Epithelial cell of proximal tubule (primary cell): ENCODE results near the gene RPS6KA1. TPM values are rescaled to one million over a fixed set of nuclear protein-coding genes. Genes with fewer than 3 reads are reported as not detected.
A peak's percentile ranks its signal among the peaks of the same experiment; 100 is the strongest.
"Not testable (repeated sequence)": the region's sequence is repeated elsewhere in the genome, so short reads cannot be mapped to it uniquely, and the experiment has no call there.

ENCODE experiments used
- DNase-seq: peaks from one replicate; pipeline ENCODE4 v3.0.0-alpha.2; 2011; ENCODE audit warnings: low read depth
- H3K4me3 ChIP-seq: 2 replicates; pipeline ENCODE4 v1.5.1; 2011; ENCODE audit warnings: low read depth, mild to moderate bottlenecking, low read length
- CTCF ChIP-seq: conservative IDR thresholded peaks from 2 replicates; pipeline ENCODE4 v1.5.1; 2012; ENCODE audit warnings: low read depth, mild to moderate bottlenecking, low read length
- total RNA-seq: library from RNA; depleted of rRNA; stranded (reverse); fragments of >200 nt; gene quantifications from 2 replicates; pipeline ENCODE4 v1.2.3, GENCODE V29; 2015

RPS6KA1 gene
- total RNA-seq, 1 donor from 2014 or later, result 66.5 TPM

GRCh38 chr1:26498894-26499293 lies 30.7 kb upstream of the RPS6KA1 start:
- TF ChIP-seq CTCF, result no peak
- no peak for DNase-seq
- H3K4me3 ChIP-seq, result no peak overlapping the region

- TF ChIP-seq CTCF, result no peak
- H3K4me3 ChIP-seq, result peak overlapping the region; percentile 68
- no peak for DNase-seq
Observed at GRCh38 chr1:26500488-26501175, 28.9 kb upstream of the RPS6KA1 start.

- peak; percentile 59 for DNase-seq
- H3K4me3 ChIP-seq, result not testable (repeated sequence)
Observed at GRCh38 chr1:26510711-26511110, 18.9 kb upstream of the RPS6KA1 start.

- DNase-seq, result not testable (repeated sequence)
Observed at GRCh38 chr1:26515836-26516235, 13.7 kb upstream of the RPS6KA1 start.

GRCh38 chr1:26516987-26517765 lies 12.4 kb upstream of the RPS6KA1 start:
- H3K4me3 ChIP-seq, result no peak overlapping the region
- no peak for TF ChIP-seq CTCF
- DNase-seq, result no peak

More at GRCh38 chr1:26515836-26516235, 13.7 kb upstream of the RPS6KA1 start:
- not testable (repeated sequence) for H3K4me3 ChIP-seq

GRCh38 chr1:26517766-26518049 lies 11.9 kb upstream of the RPS6KA1 start:
- no peak for TF ChIP-seq CTCF

GRCh38 chr1:26518355-26518754 lies 11.2 kb upstream of the RPS6KA1 start:
- no peak overlapping the region for H3K4me3 ChIP-seq
- TF ChIP-seq CTCF, result no peak
- no peak for DNase-seq

More at GRCh38 chr1:26517766-26518049, 11.9 kb upstream of the RPS6KA1 start:
- DNase-seq, result no peak
- H3K4me3 ChIP-seq, result no peak overlapping the region

- TF ChIP-seq CTCF, result no peak
- no peak overlapping the region for H3K4me3 ChIP-seq
- DNase-seq, result no peak
Observed at GRCh38 chr1:26520339-26520738, 9.2 kb upstream of the RPS6KA1 start.
